Tibial artery (tissue), 4 donors: ENCODE results near the gene PSEN1.
"Not testable (repeated sequence)": the region's sequence is repeated elsewhere in the genome, so short reads cannot be mapped to it uniquely, and the experiment has no call there.

Experiments used
- DNase-seq, 2 donors: peaks; one replicate each; pipeline ENCODE4 v3.0.0-alpha.2; 2019
- H3K27ac ChIP-seq, 2 donors: fragments of 200-600 bp; sonication (generic) in 1 of 2; 1 replicate in 1 of 2; 2 replicates in 1 of 2; pipeline ENCODE4 v1.5.1; 2018 to 2019; ENCODE audit warnings: mild to moderate bottlenecking in 1 of 2
- H3K27me3 ChIP-seq, 2 donors: fragments of 200-600 bp; sonication (generic) in 1 of 2; one replicate each; pipeline versions ENCODE4 v1.5.1 to v1.6.0; 2016 to 2019
- H3K36me3 ChIP-seq, 3 donors: fragments of 200-600 bp; sonication (generic) in 2 of 3; one replicate each; pipeline ENCODE4 v1.5.1; 2016 to 2019; ENCODE audit warnings: mild to moderate bottlenecking in 2 of 3
- H3K4me1 ChIP-seq, 4 donors: fragments of 200-600 bp; sonication (generic) in 2 of 4; 1 replicate in 3 of 4; 2 replicates in 1 of 4; pipeline ENCODE4 v1.5.1; 2016 to 2019
- H3K4me3 ChIP-seq, 2 donors: fragments of 200-600 bp; sonication (generic) in 1 of 2; 1 replicate in 1 of 2; 2 replicates in 1 of 2; pipeline ENCODE4 v1.5.1; 2018 to 2019; ENCODE audit warnings: mild to moderate bottlenecking in 2 of 2
- H3K9me3 ChIP-seq, 3 donors: fragments of 200-600 bp; sonication (generic) in 1 of 3; one replicate each; pipeline ENCODE4 v1.5.1; 2016 to 2019
- CTCF ChIP-seq, 2 experiments: fragments of 200-600 bp in 1 of 2; fragments of 450-650 bp in 1 of 2; IDR thresholded peaks; one replicate each; pipeline ENCODE4 v1.5.1; 2017 to 2019; ENCODE audit warnings: antibody characterized with exemption in 2 of 2, mild to moderate bottlenecking in 1 of 2, moderate library complexity in 1 of 2
- intact Hi-C: fragments of 100-400 bp; cut with DNase I; formaldehyde crosslinking; loops from one replicate; pipeline ENCODE4 v1.15.0; 2023; ENCODE audit warnings: low total_unique reads

Gene PSEN1

GRCh38 chr14:73189651-73190050 is 53.3 kb downstream of the PSEN1 start:
- intact Hi-C loops, result no loop called here
- no peak for DNase-seq
- no peak overlapping the region for H3K4me3 ChIP-seq
- no peaks in the 10 kb centered on the region for H3K27me3 ChIP-seq
- no peaks in the 10 kb centered on the region for H3K9me3 ChIP-seq
- H3K4me1 ChIP-seq, result no peaks in the 10 kb centered on the region
- no peak for TF ChIP-seq CTCF (IDR thresholded peaks at IDR 0.05)
- H3K27ac ChIP-seq, result no peak overlapping the region
- H3K36me3 ChIP-seq, result peaks cover 51 to 84% (median 69%) of the 10 kb centered on the region in 3 donors

GRCh38 chr14:73191441-73191840 is 55.1 kb downstream of the PSEN1 start:
- Histone ChIP-seq H3K4me1 (no peaks in the 10 kb centered on the region), H3K27ac (no peak overlapping the region), H3K9me3 (no peaks in the 10 kb centered on the region), H3K27me3 (no peaks in the 10 kb centered on the region), H3K4me3 (no peak overlapping the region), H3K36me3 (peaks cover 64 to 97% (median 79%) of the 10 kb centered on the region in 3 donors)
- no peak for DNase-seq
- no peak for TF ChIP-seq CTCF (IDR thresholded peaks at IDR 0.05)
- intact Hi-C loops, result no loop called here

GRCh38 chr14:73194306-73194705 is 58.0 kb downstream of the PSEN1 start:
- not testable (repeated sequence) for H3K4me3 ChIP-seq, H3K27ac ChIP-seq
- H3K36me3 ChIP-seq, result peaks cover 67 to 94% (median 70%) of the 10 kb centered on the region in 3 donors

GRCh38 chr14:73198253-73198652 is 61.9 kb downstream of the PSEN1 start:
- no peak for DNase-seq
- Histone ChIP-seq H3K36me3 (peaks cover 70 to 93% (median 82%) of the 10 kb centered on the region in 3 donors), H3K27me3 (no peaks in the 10 kb centered on the region), H3K9me3 (no peaks in the 10 kb centered on the region), H3K27ac (no peak overlapping the region), H3K4me3 (no peak overlapping the region), H3K4me1 (no peaks in the 10 kb centered on the region)
- no peak for TF ChIP-seq CTCF (IDR thresholded peaks at IDR 0.05)
- intact Hi-C loops, result no loop called here

More at GRCh38 chr14:73194306-73194705, 58.0 kb downstream of the PSEN1 start:
- H3K4me1 ChIP-seq, H3K9me3 ChIP-seq, DNase-seq, intact Hi-C loops, H3K27me3 ChIP-seq: not testable (repeated sequence)

- no peak for TF ChIP-seq CTCF (IDR thresholded peaks at IDR 0.05)
- no peak overlapping the region for H3K4me3 ChIP-seq
- no peak overlapping the region for H3K27ac ChIP-seq
- H3K27me3 ChIP-seq, result no peaks in the 10 kb centered on the region
- peaks cover 73 to 84% (median 75%) of the 10 kb centered on the region in 3 donors for H3K36me3 ChIP-seq
- intact Hi-C loops, result no loop called here
- H3K4me1 ChIP-seq, result no peaks in the 10 kb centered on the region
- no peaks in the 10 kb centered on the region for H3K9me3 ChIP-seq
- DNase-seq, result no peak
Measured at GRCh38 chr14:73203527-73203926, 67.2 kb downstream of the PSEN1 start.

- DNase-seq, result no peak
- peaks cover 0 to 14% (median 8%) of the 10 kb centered on the region in 4 donors for H3K4me1 ChIP-seq
- peaks cover 58 to 75% (median 64%) of the 10 kb centered on the region in 3 donors for H3K36me3 ChIP-seq
- intact Hi-C loops, result no loop called here
- H3K9me3 ChIP-seq, result no peaks in the 10 kb centered on the region
- no peak overlapping the region for H3K27ac ChIP-seq
- no peaks in the 10 kb centered on the region for H3K27me3 ChIP-seq
- TF ChIP-seq CTCF (IDR thresholded peaks at IDR 0.05), result no peak
- H3K4me3 ChIP-seq, result no peak overlapping the region
Measured at GRCh38 chr14:73207615-73208014, 71.3 kb downstream of the PSEN1 start.
